ENCODE data around the gene NACC2.
"Not testable (repeated sequence)": the region's sequence is repeated elsewhere in the genome, so short reads cannot be mapped to it uniquely, and the experiment has no call there.

The NACC2 gene

GRCh38 chr9:136079211-136079915 is 15.7 kb downstream of the NACC2 start:
- ATAC-seq (ENCODE audit: low read depth) (no peak), DNase-seq (ENCODE audit: low spot score in 2 of 2) (no peak)
- Mint-ChIP-seq H3K27ac (no peak overlapping the region), H3K27me3 (peaks cover 4% of the 10 kb centered on the region), H3K36me3 (no peaks in the 10 kb centered on the region), H3K4me1 (peaks cover 7% of the 10 kb centered on the region), H3K4me3 (no peak overlapping the region), H3K9me3 (no peaks in the 10 kb centered on the region)

GRCh38 chr9:136078498-136079011 is 16.5 kb downstream of the NACC2 start:
- no peak overlapping the region for H3K4me3 Mint-ChIP-seq
- H3K4me1 Mint-ChIP-seq, result peaks cover 7% of the 10 kb centered on the region
- H3K27me3 Mint-ChIP-seq, result peaks cover 4% of the 10 kb centered on the region
- no peak for ATAC-seq (ENCODE audit: low read depth)
- no peak overlapping the region for H3K27ac Mint-ChIP-seq
- DNase-seq (ENCODE audit: low spot score in 2 of 2), result no peak
- H3K36me3 Mint-ChIP-seq, result no peaks in the 10 kb centered on the region
- no peaks in the 10 kb centered on the region for H3K9me3 Mint-ChIP-seq

- no peaks in the 10 kb centered on the region for H3K36me3 Mint-ChIP-seq
- peaks cover 3% of the 10 kb centered on the region for H3K27me3 Mint-ChIP-seq
- DNase-seq (ENCODE audit: low spot score in 2 of 2) (no peak), ATAC-seq (ENCODE audit: low read depth) (no peak)
- no peaks in the 10 kb centered on the region for H3K9me3 Mint-ChIP-seq
- H3K27ac Mint-ChIP-seq, result no peak overlapping the region
- peaks cover 7% of the 10 kb centered on the region for H3K4me1 Mint-ChIP-seq
- no peak overlapping the region for H3K4me3 Mint-ChIP-seq
These were observed 17.1 kb downstream of the NACC2 start for GRCh38 chr9:136078024-136078423.

- Mint-ChIP-seq H3K27ac (no peak overlapping the region), H3K36me3 (no peaks in the 10 kb centered on the region), H3K27me3 (no peaks in the 10 kb centered on the region), H3K4me1 (peaks cover 7% of the 10 kb centered on the region), H3K4me3 (no peak overlapping the region), H3K9me3 (no peaks in the 10 kb centered on the region)
- DNase-seq (ENCODE audit: low spot score in 2 of 2), result no peak
- no peak for ATAC-seq (ENCODE audit: low read depth)
These were observed 17.6 kb downstream of the NACC2 start for GRCh38 chr9:136077491-136077890.

GRCh38 chr9:136075881-136076678 is 19.0 kb downstream of the NACC2 start:
- H3K4me1 Mint-ChIP-seq, result peaks cover 7% of the 10 kb centered on the region
- ATAC-seq (ENCODE audit: low read depth) (peak; percentile 75), DNase-seq (ENCODE audit: low spot score in 2 of 2) (no peak)
- H3K27me3 Mint-ChIP-seq, result no peaks in the 10 kb centered on the region
- H3K9me3 Mint-ChIP-seq, result no peaks in the 10 kb centered on the region
- no peaks in the 10 kb centered on the region for H3K36me3 Mint-ChIP-seq
- H3K4me3 Mint-ChIP-seq, result peak overlapping the region; percentile 39
- H3K27ac Mint-ChIP-seq, result no peak overlapping the region

DNA sequence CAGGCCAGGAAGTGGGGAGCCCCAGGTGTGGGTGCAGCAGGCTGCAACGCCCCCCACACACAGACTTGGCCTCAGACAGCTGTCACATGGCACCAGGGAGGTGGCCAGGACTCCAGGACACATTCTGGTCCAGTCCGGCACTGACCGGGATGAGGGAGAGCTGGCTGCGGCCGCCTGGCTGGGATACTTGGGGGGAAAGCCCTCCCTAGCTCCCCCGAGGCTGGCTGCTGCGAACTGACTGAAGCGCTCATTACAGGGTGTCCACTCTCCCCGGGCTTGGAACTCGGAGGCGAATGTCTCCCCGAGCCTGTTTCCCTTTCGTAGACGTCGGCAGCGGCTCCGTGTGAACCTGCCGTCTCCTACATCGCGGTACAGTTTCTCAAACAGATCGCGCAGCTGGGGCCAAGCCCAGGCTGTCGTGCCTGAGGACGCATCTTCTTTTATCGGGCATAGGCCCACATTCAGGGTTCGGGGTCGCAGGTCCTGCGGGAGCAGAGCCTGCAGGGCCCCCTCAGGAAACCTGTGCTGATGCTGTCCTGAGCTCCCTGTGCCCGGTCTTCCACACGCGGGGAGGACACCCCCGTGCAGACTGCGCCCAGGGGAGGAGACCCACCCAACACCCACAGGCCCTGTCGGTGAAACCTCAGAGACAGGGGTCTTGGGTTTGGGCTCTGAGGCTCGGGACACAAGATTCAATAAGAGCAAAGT is 19.8 kb downstream of the NACC2 start:
- Mint-ChIP-seq H3K9me3 (no peaks in the 10 kb centered on the region), H3K4me1 (peaks cover 7% of the 10 kb centered on the region), H3K27ac (no peak overlapping the region), H3K4me3 (no peak overlapping the region), H3K36me3 (no peaks in the 10 kb centered on the region), H3K27me3 (peaks cover 1% of the 10 kb centered on the region)
- DNase-seq (ENCODE audit: low spot score in 2 of 2), result no peak
- ATAC-seq (ENCODE audit: low read depth), result no peak

DNA sequence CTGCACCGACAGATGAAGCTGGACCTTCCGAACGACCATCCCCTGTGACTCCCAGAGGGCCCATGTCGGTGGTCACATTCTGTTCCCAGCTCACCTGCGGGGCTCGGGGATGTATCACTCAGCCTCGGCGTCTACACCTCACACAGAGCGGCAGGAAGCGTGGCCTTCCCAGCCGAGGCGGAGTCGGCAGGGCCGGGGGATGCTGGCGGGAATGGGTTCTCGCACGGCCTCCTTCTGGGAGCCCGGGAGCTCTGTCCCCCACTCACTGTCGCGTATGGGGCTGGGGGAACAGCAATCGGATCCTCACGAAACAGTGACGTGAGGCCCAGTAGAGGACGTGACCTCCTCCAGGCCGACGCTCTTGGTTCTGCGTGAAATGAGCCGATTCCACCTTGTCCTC is 20.4 kb downstream of the NACC2 start:
- Mint-ChIP-seq H3K27me3 (peaks cover 4% of the 10 kb centered on the region), H3K9me3 (no peaks in the 10 kb centered on the region), H3K4me1 (peaks cover 7% of the 10 kb centered on the region), H3K4me3 (no peak overlapping the region), H3K36me3 (no peaks in the 10 kb centered on the region), H3K27ac (no peak overlapping the region)
- no peak for DNase-seq (ENCODE audit: low spot score in 2 of 2)
- no peak for ATAC-seq (ENCODE audit: low read depth)

GRCh38 chr9:136062657-136063439 is 32.2 kb downstream of the NACC2 start:
- no peak overlapping the region for H3K27ac Mint-ChIP-seq
- no peak for DNase-seq (ENCODE audit: low spot score in 2 of 2)
- H3K27me3 Mint-ChIP-seq, result peaks cover 10% of the 10 kb centered on the region
- H3K4me3 Mint-ChIP-seq, result no peak overlapping the region
- peaks cover under 1% of the 10 kb centered on the region for H3K9me3 Mint-ChIP-seq
- peaks cover 2% of the 10 kb centered on the region for H3K36me3 Mint-ChIP-seq
- no peak for ATAC-seq (ENCODE audit: low read depth)
- peaks cover under 1% of the 10 kb centered on the region for H3K4me1 Mint-ChIP-seq

DNA sequence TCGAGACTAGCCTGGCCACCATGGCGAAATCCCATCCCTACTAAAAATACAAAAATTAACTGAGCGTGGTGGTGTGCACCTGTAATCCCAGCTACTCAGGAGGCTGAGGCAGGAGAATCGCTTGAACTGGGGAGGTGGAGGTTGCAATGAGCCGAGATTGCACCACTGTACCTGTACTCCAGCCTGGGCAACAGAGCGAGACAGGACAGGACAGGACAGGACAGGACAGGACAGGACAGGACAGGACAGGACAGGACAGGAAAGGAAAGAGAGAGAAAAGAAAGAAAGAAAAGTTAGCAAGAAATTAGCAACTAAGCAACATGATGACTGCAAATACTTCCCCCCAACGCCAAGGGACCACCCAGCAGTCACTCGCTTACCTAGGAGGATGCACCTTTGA is 33.2 kb downstream of the NACC2 start:
- H3K27me3 Mint-ChIP-seq, result peaks cover 10% of the 10 kb centered on the region
- not testable (repeated sequence) for H3K27ac Mint-ChIP-seq; ATAC-seq (ENCODE audit: low read depth); H3K4me3 Mint-ChIP-seq; H3K36me3 Mint-ChIP-seq; H3K4me1 Mint-ChIP-seq; DNase-seq (ENCODE audit: low spot score in 2 of 2); H3K9me3 Mint-ChIP-seq

GRCh38 chr9:136061405-136061804 is 33.7 kb downstream of the NACC2 start:
- no peak for DNase-seq (ENCODE audit: low spot score in 2 of 2)
- Mint-ChIP-seq H3K4me1 (peaks cover 9% of the 10 kb centered on the region), H3K36me3 (peaks cover under 1% of the 10 kb centered on the region), H3K9me3 (no peaks in the 10 kb centered on the region), H3K27me3 (peaks cover 8% of the 10 kb centered on the region), H3K27ac (no peak overlapping the region), H3K4me3 (no peak overlapping the region)
- ATAC-seq (ENCODE audit: low read depth), result no peak

GRCh38 chr9:136060671-136061371 is 34.3 kb downstream of the NACC2 start:
- peaks cover 6% of the 10 kb centered on the region for H3K27me3 Mint-ChIP-seq
- no peak overlapping the region for H3K27ac Mint-ChIP-seq
- no peaks in the 10 kb centered on the region for H3K36me3 Mint-ChIP-seq
- peaks cover 11% of the 10 kb centered on the region for H3K4me1 Mint-ChIP-seq
- H3K9me3 Mint-ChIP-seq, result no peaks in the 10 kb centered on the region
- H3K4me3 Mint-ChIP-seq, result no peak overlapping the region
- ATAC-seq (ENCODE audit: low read depth) (no peak), DNase-seq (ENCODE audit: low spot score in 2 of 2) (no peak)

GRCh38 chr9:136059851-136060670 is 35.0 kb downstream of the NACC2 start:
- H3K4me3 Mint-ChIP-seq, result no peak overlapping the region
- no peak overlapping the region for H3K27ac Mint-ChIP-seq
- H3K27me3 Mint-ChIP-seq, result peaks cover 6% of the 10 kb centered on the region
- H3K4me1 Mint-ChIP-seq, result peaks cover 16% of the 10 kb centered on the region
- ATAC-seq (ENCODE audit: low read depth) (no peak), DNase-seq (ENCODE audit: low spot score in 2 of 2) (no peak)
- no peaks in the 10 kb centered on the region for H3K36me3 Mint-ChIP-seq
- H3K9me3 Mint-ChIP-seq, result no peaks in the 10 kb centered on the region
